RWPE2 (cell line): ENCODE data around the gene ASIC2.

ENCODE experiments used
- ATAC-seq: fragments of 200-7000 bp; cut with Tn5 transposase; 3 replicates; pipeline ENCODE4 v1.9.1; 2021; ENCODE audit warnings: low read depth
- DNase-seq: peaks from one replicate; pipeline ENCODE4 v3.0.0-alpha.2; 2020; ENCODE audit warnings: low spot score
- H3K27ac ChIP-seq: fragments of 450-650 bp; 2 replicates; pipeline ENCODE4 v1.5.1; 2017; ENCODE audit warnings: mild to moderate bottlenecking; ENCODE audit not compliant: poor library complexity, severe bottlenecking
- H3K27me3 ChIP-seq: fragments of 250-450 bp; sonication (Bioruptor Pico); 2 replicates; pipeline ENCODE4 v1.5.1; 2021; ENCODE audit warnings: mild to moderate bottlenecking, moderate library complexity; ENCODE audit not compliant: insufficient read depth, poor library complexity, severe bottlenecking
- H3K36me3 ChIP-seq: fragments of 250-450 bp; sonication (Bioruptor Pico); 2 replicates; pipeline ENCODE4 v1.5.1; 2020; ENCODE audit warnings: low read depth, mild to moderate bottlenecking, moderate library complexity
- H3K4me1 ChIP-seq: fragments of 250-450 bp; sonication (Bioruptor Pico); 2 replicates; pipeline ENCODE4 v1.5.1; 2021; ENCODE audit warnings: mild to moderate bottlenecking, moderate library complexity; ENCODE audit not compliant: insufficient read depth, poor library complexity, severe bottlenecking
- H3K4me3 ChIP-seq: fragments of 250-450 bp; sonication (Bioruptor Pico); 2 replicates; pipeline ENCODE4 v1.5.1; 2021; ENCODE audit warnings: mild to moderate bottlenecking, moderate library complexity; ENCODE audit not compliant: severe bottlenecking
- H3K9me3 ChIP-seq: fragments of 250-450 bp; sonication (Bioruptor Pico); 2 replicates; pipeline ENCODE4 v1.5.1; 2021; ENCODE audit warnings: mild to moderate bottlenecking, moderate library complexity; ENCODE audit not compliant: severe bottlenecking
- CTCF ChIP-seq: fragments of 450-650 bp; IDR thresholded peaks from one replicate; pipeline ENCODE4 v1.5.1; 2017; ENCODE audit warnings: mild to moderate bottlenecking, moderate library complexity; ENCODE audit not compliant: poor library complexity, severe bottlenecking

ASIC2 gene

GRCh38 chr17:33007186-33007585, 285.9 kb downstream of the ASIC2 start:
- no peak for TF ChIP-seq CTCF
- Histone ChIP-seq H3K4me1 (no peaks in the 10 kb centered on the region), H3K27me3 (no peaks in the 10 kb centered on the region), H3K36me3 (no peaks in the 10 kb centered on the region), H3K4me3 (no peak overlapping the region), H3K9me3 (no peaks in the 10 kb centered on the region), H3K27ac (no peak overlapping the region)
- DNase-seq (no peak), ATAC-seq (no peak)

- Histone ChIP-seq H3K27ac (no peak overlapping the region), H3K9me3 (no peaks in the 10 kb centered on the region), H3K4me3 (no peak overlapping the region), H3K27me3 (no peaks in the 10 kb centered on the region), H3K36me3 (no peaks in the 10 kb centered on the region), H3K4me1 (no peaks in the 10 kb centered on the region)
- TF ChIP-seq CTCF, result no peak
- ATAC-seq, result no peak
- no peak for DNase-seq
Measured at GRCh38 chr17:33002246-33002645, 290.8 kb downstream of the ASIC2 start.

GRCh38 chr17:32998887-32999228, 294.2 kb downstream of the ASIC2 start:
- ATAC-seq, result peak; percentile 54
- no peaks in the 10 kb centered on the region for H3K27me3 ChIP-seq
- no peak overlapping the region for H3K27ac ChIP-seq
- TF ChIP-seq CTCF, result no peak
- H3K4me1 ChIP-seq, result no peaks in the 10 kb centered on the region
- no peak overlapping the region for H3K4me3 ChIP-seq
- DNase-seq, result no peak
- no peaks in the 10 kb centered on the region for H3K36me3 ChIP-seq
- no peaks in the 10 kb centered on the region for H3K9me3 ChIP-seq

GRCh38 chr17:32998111-32998886, 294.8 kb downstream of the ASIC2 start:
- Histone ChIP-seq H3K4me1 (no peaks in the 10 kb centered on the region), H3K4me3 (no peak overlapping the region), H3K36me3 (no peaks in the 10 kb centered on the region), H3K27me3 (no peaks in the 10 kb centered on the region), H3K9me3 (no peaks in the 10 kb centered on the region), H3K27ac (no peak overlapping the region)
- peak; percentile 94 for TF ChIP-seq CTCF
- no peak for DNase-seq
- ATAC-seq, result peak; percentile 88

GRCh38 chr17:32995416-32996045, 297.6 kb downstream of the ASIC2 start:
- Histone ChIP-seq H3K27ac (no peak overlapping the region), H3K9me3 (no peaks in the 10 kb centered on the region), H3K4me3 (no peak overlapping the region), H3K4me1 (no peaks in the 10 kb centered on the region), H3K27me3 (no peaks in the 10 kb centered on the region), H3K36me3 (no peaks in the 10 kb centered on the region)
- DNase-seq, result no peak
- no peak for ATAC-seq
- no peak for TF ChIP-seq CTCF
